ENCODE data around the gene ARL16. TPM values are rescaled to one million over a fixed set of nuclear protein-coding genes. Genes with fewer than 3 reads are reported as not detected.

Gene ARL16
- total RNA-seq, 1 experiment from 2014 or later: 49.8 TPM

DNA sequence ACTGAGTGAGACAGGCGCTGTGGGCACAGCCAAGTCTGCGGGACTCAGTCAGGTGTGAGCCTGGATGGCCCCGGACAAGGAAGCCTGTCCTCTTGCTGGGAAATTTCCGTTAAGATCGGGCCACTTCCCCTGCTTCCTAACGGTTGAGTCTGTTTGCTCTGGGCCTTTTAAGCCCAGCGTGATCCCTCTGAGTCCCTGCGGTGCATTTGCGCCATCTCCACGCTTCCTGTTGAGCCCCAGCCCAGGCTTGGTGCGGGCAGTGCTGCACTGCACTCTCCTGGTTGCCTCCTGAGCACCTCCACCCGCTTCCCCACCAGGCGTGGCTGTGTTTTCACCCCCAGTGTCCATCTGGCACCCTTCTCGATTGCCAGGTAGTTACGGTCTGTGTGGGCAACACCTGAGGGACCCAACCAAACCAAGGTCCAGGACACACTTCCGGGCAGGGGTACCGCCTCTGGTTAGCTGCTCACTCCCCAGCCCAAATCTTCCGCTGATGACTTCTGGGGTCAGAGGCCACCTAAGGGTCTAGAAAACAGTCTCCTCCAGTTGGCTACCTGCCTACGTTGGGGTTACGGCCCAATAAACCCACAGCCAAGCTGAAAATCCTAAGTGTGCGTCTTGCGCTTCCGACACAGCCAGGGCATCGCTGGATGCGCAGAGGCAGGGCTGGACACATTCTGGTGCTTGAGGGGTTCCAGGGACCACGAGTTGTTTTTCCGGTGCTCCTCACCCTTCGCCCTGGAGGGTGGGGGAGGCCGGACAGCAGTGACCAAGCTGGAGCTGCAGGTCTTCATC is 27.1 kb upstream of the ARL16 start:
- no peaks in the 10 kb centered on the region for H3K27me3 Mint-ChIP-seq (ENCODE audit: insufficient read depth, unreplicated experiment)
- Histone ChIP-seq H3K4me3 (ENCODE audit: low read depth, low read length) (peak overlapping the region; percentile 65), H3K36me3 (ENCODE audit: control insufficient read depth, insufficient read depth, low read length) (peaks cover 3% of the 10 kb centered on the region), H3K27me3 (replicated peaks; ENCODE audit: control insufficient read depth, insufficient read depth, low read length) (no peaks in the 10 kb centered on the region), H3K9me3 (no peaks in the 10 kb centered on the region), H3K4me1 (peaks cover 31% of the 10 kb centered on the region)
- TF ChIP-seq, protein P1, sequence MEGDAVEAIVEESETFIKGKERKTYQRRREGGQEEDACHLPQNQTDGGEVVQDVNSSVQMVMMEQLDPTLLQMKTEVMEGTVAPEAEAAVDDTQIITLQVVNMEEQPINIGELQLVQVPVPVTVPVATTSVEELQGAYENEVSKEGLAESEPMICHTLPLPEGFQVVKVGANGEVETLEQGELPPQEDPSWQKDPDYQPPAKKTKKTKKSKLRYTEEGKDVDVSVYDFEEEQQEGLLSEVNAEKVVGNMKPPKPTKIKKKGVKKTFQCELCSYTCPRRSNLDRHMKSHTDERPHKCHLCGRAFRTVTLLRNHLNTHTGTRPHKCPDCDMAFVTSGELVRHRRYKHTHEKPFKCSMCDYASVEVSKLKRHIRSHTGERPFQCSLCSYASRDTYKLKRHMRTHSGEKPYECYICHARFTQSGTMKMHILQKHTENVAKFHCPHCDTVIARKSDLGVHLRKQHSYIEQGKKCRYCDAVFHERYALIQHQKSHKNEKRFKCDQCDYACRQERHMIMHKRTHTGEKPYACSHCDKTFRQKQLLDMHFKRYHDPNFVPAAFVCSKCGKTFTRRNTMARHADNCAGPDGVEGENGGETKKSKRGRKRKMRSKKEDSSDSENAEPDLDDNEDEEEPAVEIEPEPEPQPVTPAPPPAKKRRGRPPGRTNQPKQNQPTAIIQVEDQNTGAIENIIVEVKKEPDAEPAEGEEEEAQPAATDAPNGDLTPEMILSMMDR (IDR thresholded peaks at IDR 0.05; ENCODE audit: insufficient read depth in 1 of 2, low read depth in 1 of 2, low read length in 1 of 2, severe bottlenecking in 1 of 2, unreplicated experiment in 1 of 2): no peak
- BruUV-seq (replicated peaks): no TSS peak
- no peak for DNase-seq
- H3K27ac Mint-ChIP-seq (ENCODE audit: unreplicated experiment): peak overlapping the region; percentile 89
- H3K4me3 Mint-ChIP-seq (ENCODE audit: unreplicated experiment): peak overlapping the region; percentile 98
- POLR2A ChIA-PET: interaction anchor here (0.7 to 2.1 kb wide), 3 partner anchors 8 to 376 kb away, joined by 3 to 11 read pairs (median 3); partner anchors contain the start of gene MRPL12
- peaks cover 9% of the 10 kb centered on the region for H3K4me1 Mint-ChIP-seq (ENCODE audit: low read depth, unreplicated experiment)
- CTCF ChIA-PET: interaction anchor here (0.6 to 0.7 kb wide), 2 partner anchors 8 to 40 kb away, joined by 3 to 6 read pairs; no protein-coding TSS in a partner anchor
- no peaks in the 10 kb centered on the region for H3K9me3 Mint-ChIP-seq (ENCODE audit: unreplicated experiment)
- H3K36me3 Mint-ChIP-seq (ENCODE audit: insufficient read depth, unreplicated experiment): peaks cover 85% of the 10 kb centered on the region
- intact Hi-C loops (cut with micrococcal nuclease; ENCODE audit: unreplicated experiment): loop anchor here (1.0 kb wide), 1 partner anchor 7 kb away; the partner anchor contains the start of gene MRPL12

- peaks cover 94% of the 10 kb centered on the region for H3K36me3 Mint-ChIP-seq (ENCODE audit: insufficient read depth, unreplicated experiment)
- H3K27me3 ChIP-seq (replicated peaks; ENCODE audit: control insufficient read depth, insufficient read depth, low read length): no peaks in the 10 kb centered on the region
Measured at GRCh38 chr17:81708739-81709185, 25.2 kb upstream of the ARL16 start.

More at GRCh38 chr17:81708739-81709185, 25.2 kb upstream of the ARL16 start:
- Mint-ChIP-seq H3K4me3 (ENCODE audit: unreplicated experiment) (no peak overlapping the region), H3K27me3 (ENCODE audit: insufficient read depth, unreplicated experiment) (no peaks in the 10 kb centered on the region), H3K27ac (ENCODE audit: unreplicated experiment) (peak overlapping the region; percentile 53), H3K4me1 (ENCODE audit: low read depth, unreplicated experiment) (peaks cover 9% of the 10 kb centered on the region), H3K9me3 (ENCODE audit: unreplicated experiment) (no peaks in the 10 kb centered on the region)
- TF ChIP-seq, protein P1 (IDR thresholded peaks at IDR 0.05; ENCODE audit: insufficient read depth in 1 of 2, low read depth in 1 of 2, low read length in 1 of 2, severe bottlenecking in 1 of 2, unreplicated experiment in 1 of 2): no peak
- DNase-seq: no peak
- BruUV-seq (replicated peaks): no TSS peak
- POLR2A ChIA-PET: interaction anchor here (0.9 kb wide), 1 partner anchor 25 kb away, joined by 3 read pairs; the partner anchor contains the start of genes ARL16 and HGS
- Histone ChIP-seq H3K4me1 (peaks cover 34% of the 10 kb centered on the region), H3K9me3 (no peaks in the 10 kb centered on the region), H3K4me3 (ENCODE audit: low read depth, low read length) (no peak overlapping the region), H3K36me3 (ENCODE audit: control insufficient read depth, insufficient read depth, low read length) (peaks cover 4% of the 10 kb centered on the region)
- intact Hi-C loops (cut with micrococcal nuclease; ENCODE audit: unreplicated experiment): no loop called here
- CTCF ChIA-PET: no interaction called here
